Measurements from ENCODE around the gene ENPP6.
"Not testable (repeated sequence)": the region's sequence is repeated elsewhere in the genome, so short reads cannot be mapped to it uniquely, and the experiment has no call there.

Gene ENPP6

GRCh38 chr4:184228056-184228705 lies 10.5 kb upstream of the ENPP6 start:
- TF ChIP-seq CTCF (conservative IDR thresholded peaks at IDR 0.05; ENCODE audit: control insufficient read depth, insufficient read depth, low read depth, low read length) = no peak
- DNase-seq (ENCODE audit: low read depth) = no peak

DNA sequence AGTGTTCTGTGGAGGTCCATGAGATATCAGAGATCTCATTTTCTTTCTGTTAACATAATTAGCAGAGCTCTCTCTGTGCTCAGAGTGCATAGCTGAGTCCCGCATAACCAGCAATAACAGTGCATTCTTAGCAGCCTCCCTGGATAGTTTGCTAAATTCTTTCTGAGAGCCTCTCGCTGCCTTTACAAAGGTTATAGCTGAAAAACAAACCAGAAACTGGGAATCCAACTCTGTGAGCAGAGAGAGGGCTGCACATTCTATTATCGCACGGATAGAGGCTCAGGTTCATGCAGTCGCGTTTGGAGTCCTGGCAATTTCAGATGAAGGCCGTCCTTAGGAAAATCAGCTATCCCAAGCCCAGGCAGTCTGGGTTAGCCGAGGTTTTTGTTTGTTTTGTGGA lies 1.2 kb downstream of the ENPP6 start:
- no peak overlapping the region for H3K4me3 ChIP-seq (ENCODE audit: control insufficient read depth, low read depth, low read length)
- no peak for TF ChIP-seq CTCF (conservative IDR thresholded peaks at IDR 0.05; ENCODE audit: control insufficient read depth, insufficient read depth, low read depth, low read length)
- DNase-seq (ENCODE audit: low read depth) = no peak

More at GRCh38 chr4:184228056-184228705, 10.5 kb upstream of the ENPP6 start:
- H3K4me3 ChIP-seq (ENCODE audit: control insufficient read depth, low read depth, low read length) = no peak overlapping the region

- no peak overlapping the region for H3K4me3 ChIP-seq (ENCODE audit: control insufficient read depth, low read depth, low read length)
- no peak for DNase-seq (ENCODE audit: low read depth)
- TF ChIP-seq CTCF (conservative IDR thresholded peaks at IDR 0.05; ENCODE audit: control insufficient read depth, insufficient read depth, low read depth, low read length) = no peak
Measured at GRCh38 chr4:184215709-184216328, 1.9 kb downstream of the ENPP6 start.

- TF ChIP-seq CTCF (conservative IDR thresholded peaks at IDR 0.05; ENCODE audit: control insufficient read depth, insufficient read depth, low read depth, low read length) = no peak
- DNase-seq (ENCODE audit: low read depth) = no peak
- H3K4me3 ChIP-seq (ENCODE audit: control insufficient read depth, low read depth, low read length) = no peak overlapping the region
Measured at GRCh38 chr4:184214931-184215330, 2.7 kb downstream of the ENPP6 start.

DNA sequence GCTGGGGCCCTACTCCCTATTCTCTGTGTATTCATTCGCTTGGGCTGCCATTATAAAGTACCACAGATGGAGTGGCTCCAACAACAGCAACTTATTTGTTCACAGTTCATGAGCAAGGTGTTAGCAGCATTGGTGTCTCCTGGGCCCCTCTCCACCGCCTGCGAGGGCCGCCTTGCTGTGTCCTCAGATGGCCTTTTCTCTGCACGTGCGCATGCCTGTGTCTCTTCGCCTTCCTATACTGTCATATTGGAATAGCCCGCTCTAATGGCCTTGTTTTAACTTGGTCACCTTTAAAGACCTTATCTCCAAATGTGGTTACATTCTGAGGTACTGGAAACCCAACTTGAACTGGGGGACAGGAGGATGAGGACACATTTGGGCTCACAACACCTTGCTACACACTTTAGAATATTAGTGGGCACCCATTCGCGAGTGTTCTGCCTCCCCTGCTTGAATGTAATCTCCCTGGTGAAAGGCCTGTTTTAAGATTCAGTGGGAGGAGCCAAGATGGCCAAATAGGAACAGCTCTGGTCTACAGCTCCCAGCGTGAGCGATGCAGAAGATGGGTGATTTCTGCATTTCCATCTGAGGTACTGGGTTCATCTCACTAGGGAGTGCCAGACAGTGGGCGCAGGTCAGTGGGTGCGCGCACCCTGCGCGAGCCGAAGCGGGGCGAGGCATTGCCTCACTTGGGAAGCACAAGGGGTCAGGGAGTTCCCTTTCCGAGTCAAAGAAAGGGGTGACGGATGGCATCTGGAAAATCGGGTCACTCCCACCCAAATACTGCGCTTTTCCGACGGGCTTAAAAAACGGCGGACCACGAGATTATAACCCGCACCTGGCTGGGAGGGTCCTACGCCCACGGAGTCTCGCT lies 9.7 kb downstream of the ENPP6 start:
- H3K4me3 ChIP-seq (ENCODE audit: control insufficient read depth, low read depth, low read length); DNase-seq (ENCODE audit: low read depth): not testable (repeated sequence)

DNA sequence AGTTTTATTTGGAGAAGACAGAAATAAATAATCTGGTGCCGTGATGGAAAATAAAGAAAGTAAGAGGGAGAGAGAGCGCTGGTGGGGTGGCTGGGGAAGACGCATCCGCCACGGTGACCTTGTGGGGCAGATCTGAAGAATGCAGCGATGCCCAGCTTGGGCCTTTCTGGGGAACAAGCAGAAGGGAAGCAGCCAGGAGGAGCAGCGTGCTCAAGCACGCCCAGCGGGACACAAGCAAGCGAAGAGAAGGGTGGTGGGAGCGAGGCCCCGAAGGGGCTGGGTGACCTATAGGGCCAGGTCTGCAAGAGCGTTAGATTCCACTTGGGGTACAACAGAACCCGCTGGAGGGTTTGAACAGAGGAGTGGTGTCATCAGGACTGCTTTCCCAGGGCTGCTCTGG lies 12.4 kb downstream of the ENPP6 start:
- no peak overlapping the region for H3K4me3 ChIP-seq (ENCODE audit: control insufficient read depth, low read depth, low read length)
- DNase-seq (ENCODE audit: low read depth) = no peak
- TF ChIP-seq CTCF (conservative IDR thresholded peaks at IDR 0.05; ENCODE audit: control insufficient read depth, insufficient read depth, low read depth, low read length) = no peak

DNA sequence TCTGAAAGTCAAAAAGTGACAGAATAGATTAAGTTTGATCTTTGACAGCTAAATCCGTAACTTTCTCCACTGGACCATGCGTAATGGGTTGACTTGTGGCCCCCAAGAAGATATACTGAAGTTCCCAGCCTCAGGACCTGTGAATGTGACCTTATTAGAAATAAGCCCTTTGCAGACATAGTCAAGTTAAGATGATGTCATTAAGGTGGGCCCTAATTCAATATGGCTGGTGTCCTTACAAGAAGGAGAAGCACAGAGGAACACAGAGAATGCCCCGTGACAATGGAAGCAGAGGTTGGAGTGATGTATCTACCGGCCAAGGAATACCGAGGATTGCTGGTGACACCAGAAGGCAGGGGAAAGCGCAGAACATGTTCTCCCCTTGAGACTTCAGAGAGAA lies 14.4 kb downstream of the ENPP6 start:
- DNase-seq (ENCODE audit: low read depth) = no peak
- no peak for TF ChIP-seq CTCF (conservative IDR thresholded peaks at IDR 0.05; ENCODE audit: control insufficient read depth, insufficient read depth, low read depth, low read length)
- no peak overlapping the region for H3K4me3 ChIP-seq (ENCODE audit: control insufficient read depth, low read depth, low read length)
